ENCODE measurements around the gene RNASE4. TPM values are rescaled to one million over a fixed set of nuclear protein-coding genes. Genes with fewer than 3 reads are reported as not detected.

The RNASE4 gene
- total RNA-seq, 1 experiment from 2014 or later: 8.8 TPM

GRCh38 chr14:20711685-20712084 is 27.3 kb downstream of the RNASE4 start:
- intact Hi-C loops (cut with micrococcal nuclease; ENCODE audit: unreplicated experiment): no loop called here
- peaks cover 5% of the 10 kb centered on the region for H3K36me3 Mint-ChIP-seq (ENCODE audit: insufficient read depth, unreplicated experiment)
- no TSS peak for BruUV-seq (replicated peaks)
- no peak overlapping the region for H3K4me3 Mint-ChIP-seq (ENCODE audit: unreplicated experiment)
- Histone ChIP-seq H3K4me3 (ENCODE audit: low read depth, low read length) (no peak overlapping the region), H3K36me3 (ENCODE audit: control insufficient read depth, insufficient read depth, low read length) (no peaks in the 10 kb centered on the region), H3K9me3 (peaks cover 9% of the 10 kb centered on the region; the same call in 1 of the 2 replicates), H3K4me1 (peaks cover 13% of the 10 kb centered on the region), H3K27me3 (replicated peaks; ENCODE audit: control insufficient read depth, insufficient read depth, low read length) (no peaks in the 10 kb centered on the region)
- no peak for DNase-seq
- H3K9me3 Mint-ChIP-seq (ENCODE audit: unreplicated experiment): peaks cover 11% of the 10 kb centered on the region
- no peak for TF ChIP-seq CTCF (IDR thresholded peaks at IDR 0.05; ENCODE audit: insufficient read depth in 1 of 2, low read depth in 1 of 2, low read length in 1 of 2, severe bottlenecking in 1 of 2, unreplicated experiment in 1 of 2)
- POLR2A ChIA-PET: no interaction called here
- CTCF ChIA-PET: no interaction called here
- H3K27ac Mint-ChIP-seq (ENCODE audit: unreplicated experiment): no peak overlapping the region
- H3K4me1 Mint-ChIP-seq (ENCODE audit: low read depth, unreplicated experiment): no peaks in the 10 kb centered on the region
- no peaks in the 10 kb centered on the region for H3K27me3 Mint-ChIP-seq (ENCODE audit: insufficient read depth, unreplicated experiment)

DNA sequence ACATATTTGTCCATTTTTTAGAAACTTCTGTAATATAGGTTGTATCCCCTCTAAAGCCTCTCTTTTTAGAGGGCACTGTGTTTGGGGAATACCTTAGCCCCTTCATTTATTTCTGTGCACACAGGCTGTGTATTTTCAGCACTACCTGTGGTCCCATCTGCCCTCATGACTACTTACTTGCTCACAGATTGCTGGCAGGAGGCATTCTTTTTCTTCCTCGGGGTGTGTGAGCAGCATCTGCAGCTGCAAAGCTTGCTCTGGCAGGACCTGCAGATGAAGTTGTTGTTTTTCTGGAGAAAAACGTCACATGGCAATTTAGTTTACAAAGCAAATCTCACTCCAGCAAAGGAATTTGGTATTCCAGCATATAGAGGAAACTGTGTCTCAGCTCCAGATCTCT is 28.5 kb downstream of the RNASE4 start:
- Histone ChIP-seq H3K36me3 (ENCODE audit: control insufficient read depth, insufficient read depth, low read length) (no peaks in the 10 kb centered on the region), H3K4me3 (ENCODE audit: low read depth, low read length) (no peak overlapping the region), H3K9me3 (no peaks in the 10 kb centered on the region), H3K4me1 (0 out of 2 replicates have a peak, but pooled peaks cover 4% of the 10 kb centered on the region), H3K27me3 (replicated peaks; ENCODE audit: control insufficient read depth, insufficient read depth, low read length) (no peaks in the 10 kb centered on the region)
- no peaks in the 10 kb centered on the region for H3K27me3 Mint-ChIP-seq (ENCODE audit: insufficient read depth, unreplicated experiment)
- intact Hi-C loops (cut with micrococcal nuclease; ENCODE audit: unreplicated experiment): no loop called here
- H3K36me3 Mint-ChIP-seq (ENCODE audit: insufficient read depth, unreplicated experiment): peaks cover under 1% of the 10 kb centered on the region
- no peak for TF ChIP-seq CTCF (IDR thresholded peaks at IDR 0.05; ENCODE audit: insufficient read depth in 1 of 2, low read depth in 1 of 2, low read length in 1 of 2, severe bottlenecking in 1 of 2, unreplicated experiment in 1 of 2)
- peaks cover 21% of the 10 kb centered on the region for H3K9me3 Mint-ChIP-seq (ENCODE audit: unreplicated experiment)
- H3K4me3 Mint-ChIP-seq (ENCODE audit: unreplicated experiment): no peak overlapping the region
- CTCF ChIA-PET: no interaction called here
- H3K27ac Mint-ChIP-seq (ENCODE audit: unreplicated experiment): no peak overlapping the region
- BruUV-seq (replicated peaks): no TSS peak
- H3K4me1 Mint-ChIP-seq (ENCODE audit: low read depth, unreplicated experiment): peaks cover 4% of the 10 kb centered on the region
- POLR2A ChIA-PET: no interaction called here
- DNase-seq: no peak

DNA sequence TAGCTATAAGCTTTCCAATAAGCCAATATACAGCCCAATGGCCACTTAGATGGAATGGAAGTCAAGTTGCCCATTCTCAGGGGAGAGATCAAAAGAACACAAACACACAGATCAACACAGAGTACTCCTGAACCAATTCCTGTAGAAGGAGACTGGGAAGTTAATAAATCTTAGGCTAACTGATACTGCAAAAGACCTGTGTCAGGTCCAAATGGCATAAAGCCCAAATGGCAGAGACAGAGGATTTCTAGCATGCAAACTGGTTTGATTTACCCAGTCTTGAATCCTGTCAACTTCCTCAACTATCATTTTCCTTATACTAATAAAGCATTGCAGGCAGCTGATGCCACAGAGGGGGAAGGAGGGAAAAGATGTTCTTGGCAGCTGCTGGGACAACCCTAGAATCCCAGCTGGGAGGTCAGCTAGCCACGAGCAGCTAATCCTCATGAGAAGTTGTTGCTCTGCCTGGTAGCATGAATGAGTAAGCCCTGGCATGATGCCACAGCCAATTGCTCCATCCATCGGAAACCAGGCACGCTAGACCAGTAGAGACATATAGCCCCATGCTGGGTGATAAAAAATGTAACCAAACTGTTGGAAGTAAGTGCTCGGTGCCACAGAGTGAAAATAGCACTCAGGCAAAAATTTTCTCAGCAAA is 30.4 kb downstream of the RNASE4 start:
- Mint-ChIP-seq H3K4me1 (ENCODE audit: low read depth, unreplicated experiment) (peaks cover 11% of the 10 kb centered on the region), H3K27ac (ENCODE audit: unreplicated experiment) (no peak overlapping the region), H3K27me3 (ENCODE audit: insufficient read depth, unreplicated experiment) (no peaks in the 10 kb centered on the region), H3K4me3 (ENCODE audit: unreplicated experiment) (no peak overlapping the region), H3K9me3 (ENCODE audit: unreplicated experiment) (peaks cover 27% of the 10 kb centered on the region), H3K36me3 (ENCODE audit: insufficient read depth, unreplicated experiment) (peaks cover 6% of the 10 kb centered on the region)
- POLR2A ChIA-PET: no interaction called here
- no peak overlapping the region for H3K4me3 ChIP-seq (ENCODE audit: low read depth, low read length)
- H3K27me3 ChIP-seq (replicated peaks; ENCODE audit: control insufficient read depth, insufficient read depth, low read length): no peaks in the 10 kb centered on the region
- intact Hi-C loops (cut with micrococcal nuclease; ENCODE audit: unreplicated experiment): no loop called here
- peaks cover 13% of the 10 kb centered on the region for H3K4me1 ChIP-seq
- no peak for DNase-seq
- H3K36me3 ChIP-seq (ENCODE audit: control insufficient read depth, insufficient read depth, low read length): no peaks in the 10 kb centered on the region
- H3K9me3 ChIP-seq: no peaks in the 10 kb centered on the region
- CTCF ChIA-PET: no interaction called here
- no peak for TF ChIP-seq CTCF (IDR thresholded peaks at IDR 0.05; ENCODE audit: insufficient read depth in 1 of 2, low read depth in 1 of 2, low read length in 1 of 2, severe bottlenecking in 1 of 2, unreplicated experiment in 1 of 2)
- no TSS peak for BruUV-seq (replicated peaks)

All from Caco-2 (cell line).